ENCODE data around the gene NEUROG2.

GRCh38 chr4:112517067-112517634 is 1.2 kb upstream of the NEUROG2 start:
- TF ChIP-seq TAF1 (IDR thresholded peaks at IDR 0.05; ENCODE audit: low read depth, low read length) (no peak), POLR2AphosphoS5 (IDR thresholded peaks at IDR 0.05; ENCODE audit: low read depth, low read length) (no peak), FOSL1 (IDR thresholded peaks at IDR 0.05; ENCODE audit: insufficient read depth, low read depth, low read length) (no peak), MAFK (IDR thresholded peaks at IDR 0.05; ENCODE audit: low read depth, low read length) (no peak), POLR2A (IDR thresholded peaks at IDR 0.05; ENCODE audit: control extremely low read depth in 1 of 2, low read depth in 2 of 2, low read length in 2 of 2) (no peak), RXRA (IDR thresholded peaks at IDR 0.05; ENCODE audit: insufficient read depth, low read depth, low read length) (no peak), NANOG (IDR thresholded peaks at IDR 0.05; ENCODE audit: insufficient read depth, low read depth, low read length, poor library complexity, severe bottlenecking) (no peak)
- TF ChIP-seq, protein P1, sequence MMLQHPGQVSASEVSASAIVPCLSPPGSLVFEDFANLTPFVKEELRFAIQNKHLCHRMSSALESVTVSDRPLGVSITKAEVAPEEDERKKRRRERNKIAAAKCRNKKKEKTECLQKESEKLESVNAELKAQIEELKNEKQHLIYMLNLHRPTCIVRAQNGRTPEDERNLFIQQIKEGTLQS (IDR thresholded peaks at IDR 0.05; ENCODE audit: insufficient read depth, low read depth, low read length): no peak

Measured in H1 (cell line).